Neuronal stem cell (in vitro differentiated cells): ENCODE data around the gene LAYN.

Source experiments
- DNase-seq: peaks from one replicate; pipeline ENCODE4 v3.0.0-alpha.2; 2013; ENCODE audit warnings: low spot score
- H2AFZ ChIP-seq: one replicate; pipeline ENCODE4 v1.6.1; 2013; ENCODE audit warnings: mild to moderate bottlenecking, low read length, inconsistent platforms
- H2AK5ac ChIP-seq: 2 replicates; pipeline ENCODE4 v1.6.1; 2013; ENCODE audit warnings: low read depth, mild to moderate bottlenecking, inconsistent platforms, low read length, moderate library complexity, mixed read lengths
- H2BK120ac ChIP-seq: 2 replicates; pipeline ENCODE4 v1.6.1; 2013; ENCODE audit warnings: low read depth, mild to moderate bottlenecking, inconsistent platforms, low read length, moderate library complexity, mixed read lengths
- H2BK12ac ChIP-seq: one replicate; pipeline ENCODE4 v1.6.1; 2013; ENCODE audit warnings: low read length, inconsistent platforms
- H2BK15ac ChIP-seq: 2 replicates; pipeline ENCODE4 v1.6.1; 2013; ENCODE audit warnings: mild to moderate bottlenecking, low read length, inconsistent platforms, mixed read lengths
- H2BK5ac ChIP-seq: one replicate; pipeline ENCODE4 v1.6.1; 2013; ENCODE audit warnings: inconsistent platforms, mild to moderate bottlenecking, low read length, moderate library complexity
- H3K14ac ChIP-seq: one replicate; pipeline ENCODE4 v1.6.1; 2013; ENCODE audit warnings: low read length, inconsistent platforms
- H3K18ac ChIP-seq: 2 replicates; pipeline ENCODE4 v1.6.1; 2013; ENCODE audit warnings: low read length, inconsistent platforms
- H3K23ac ChIP-seq: 2 replicates; pipeline ENCODE4 v1.6.1; 2013; ENCODE audit warnings: low read depth, mild to moderate bottlenecking, mixed read lengths, low read length, inconsistent platforms; ENCODE audit not compliant: poor library complexity
- H3K27ac ChIP-seq: replicated peaks from 3 replicates; pipeline ENCODE4 v1.5.1; 2013; ENCODE audit warnings: low read length, inconsistent platforms
- H3K27me3 ChIP-seq, 3 experiments: 2 replicates each; pipeline ENCODE4 v1.6.1; 2013; ENCODE audit warnings: low read length in 3 of 3, mild to moderate bottlenecking in 2 of 3, inconsistent platforms in 1 of 3, low read depth in 1 of 3, mixed read lengths in 1 of 3, moderate library complexity in 1 of 3; ENCODE audit not compliant: control insufficient read depth in 3 of 3, insufficient read depth in 3 of 3
- H3K36me3 ChIP-seq, 2 donors: replicated peaks in 1 of 2; 2 replicates each; pipeline ENCODE4 v1.6.1; 2013; ENCODE audit warnings: low read length in 2 of 2; ENCODE audit not compliant: control insufficient read depth in 2 of 2, insufficient read depth in 2 of 2
- H3K4ac ChIP-seq: 2 replicates; pipeline ENCODE4 v1.6.1; 2013; ENCODE audit warnings: inconsistent platforms, mild to moderate bottlenecking, low read length, moderate library complexity
- H3K4me1 ChIP-seq, 2 donors: 1 replicate in 1 of 2; 2 replicates in 1 of 2; pipeline ENCODE4 v1.6.1; 2013; ENCODE audit warnings: low read length in 2 of 2, low read depth in 1 of 2; ENCODE audit not compliant: control insufficient read depth in 2 of 2, insufficient read depth in 1 of 2
- H3K4me2 ChIP-seq: one replicate; pipeline ENCODE4 v1.6.1; 2013; ENCODE audit warnings: mild to moderate bottlenecking, low read length, inconsistent platforms; ENCODE audit not compliant: insufficient read depth, poor library complexity, severe bottlenecking
- H3K4me3 ChIP-seq, 2 donors: 2 replicates each; pipeline ENCODE4 v1.5.1; 2013; ENCODE audit warnings: low read length in 2 of 2, mild to moderate bottlenecking in 2 of 2, inconsistent platforms in 1 of 2, moderate library complexity in 1 of 2
- H3K79me1 ChIP-seq: one replicate; pipeline ENCODE4 v1.6.1; 2013; ENCODE audit warnings: low read depth, mild to moderate bottlenecking, inconsistent platforms, low read length, moderate library complexity
- H3K9ac ChIP-seq: one replicate; pipeline ENCODE4 v1.6.1; 2013; ENCODE audit warnings: mild to moderate bottlenecking, low read depth, low read length, inconsistent platforms; ENCODE audit not compliant: poor library complexity
- H3K9me3 ChIP-seq, 2 donors: replicated peaks in 1 of 2; 2 replicates each; pipeline versions ENCODE3 to v1.6.1; 2013; ENCODE audit warnings: low read length in 2 of 2, mild to moderate bottlenecking in 2 of 2, inconsistent platforms in 1 of 2, low read depth in 1 of 2, mixed read lengths in 1 of 2, moderate library complexity in 1 of 2; ENCODE audit not compliant: control insufficient read depth in 2 of 2, insufficient read depth in 1 of 2
- H4K8ac ChIP-seq: one replicate; pipeline ENCODE4 v1.6.1; 2013; ENCODE audit warnings: low read depth, mild to moderate bottlenecking, inconsistent platforms, low read length, moderate library complexity
- H4K91ac ChIP-seq: one replicate; pipeline ENCODE4 v1.6.1; 2013; ENCODE audit warnings: low read length, low read depth, mild to moderate bottlenecking, inconsistent platforms; ENCODE audit not compliant: poor library complexity
- WGBS, 2 donors: extraction: QIAGEN DNeasy Blood & Tissue Kit; methylation state at CpG; one replicate each; pipeline ENCODE4 v1.1.7; 2013; ENCODE audit warnings: missing lambda C conversion rate in 2 of 2, mixed read lengths in 1 of 2; ENCODE audit not compliant: insufficient read length in 2 of 2, insufficient replicate concordance in 1 of 2; ENCODE audit errors: extremely low coverage in 2 of 2; 5-methylcytosine and 5-hydroxymethylcytosine counted together
- small RNA-seq: library from polyadenylated mRNA; stranded (forward); fragments of <200 nt; extraction: miRNeasy Mini kit (QIAGEN cat#:217004); gene quantifications from one replicate; pipeline ENCODE3, GENCODE V24; 2013; ENCODE audit not compliant: insufficient read depth

Gene LAYN

GRCh38 chr11:111606986-111607385 is 66.5 kb downstream of the LAYN start:
- H3K27me3 ChIP-seq, result no peaks in the 10 kb centered on the region
- H3K4ac ChIP-seq, result no peak overlapping the region
- no peak overlapping the region for H2BK12ac ChIP-seq
- no peak overlapping the region for H2BK15ac ChIP-seq
- no peak overlapping the region for H3K4me3 ChIP-seq
- no peak overlapping the region for H3K14ac ChIP-seq
- no peak for DNase-seq
- no peak overlapping the region for H3K18ac ChIP-seq
- H3K36me3 ChIP-seq, result no peaks in the 10 kb centered on the region
- H2BK120ac ChIP-seq, result no peak overlapping the region
- peaks cover 2% of the 10 kb centered on the region for H3K79me1 ChIP-seq
- no peak overlapping the region for H2AK5ac ChIP-seq
- no peak overlapping the region for H4K91ac ChIP-seq
- H3K4me2 ChIP-seq, result no peak overlapping the region
- peaks cover 2 to 6% of the 10 kb centered on the region in 2 donors for H3K4me1 ChIP-seq
- H4K8ac ChIP-seq, result no peak overlapping the region
- no peak overlapping the region for H3K9ac ChIP-seq
- no peak overlapping the region for H2BK5ac ChIP-seq
- no peaks in the 10 kb centered on the region for H3K9me3 ChIP-seq
- no peak overlapping the region for H2AFZ ChIP-seq
- H3K23ac ChIP-seq, result no peak overlapping the region
- no peak overlapping the region for H3K27ac ChIP-seq

GRCh38 chr11:111607751-111608150 is 67.2 kb downstream of the LAYN start:
- H2BK15ac ChIP-seq, result no peak overlapping the region
- no peaks in the 10 kb centered on the region for H3K9me3 ChIP-seq
- no peak overlapping the region for H2AK5ac ChIP-seq
- 100% methylated on average over 3 of the region's 3 CpGs; no CpG with 5 or more reads in 1 of the 2 donors for WGBS, 2 donors
- no peak overlapping the region for H2BK5ac ChIP-seq
- no peak overlapping the region for H3K9ac ChIP-seq
- H3K23ac ChIP-seq, result no peak overlapping the region
- H3K4me2 ChIP-seq, result no peak overlapping the region
- H2BK12ac ChIP-seq, result no peak overlapping the region
- no peak for DNase-seq
- no peak overlapping the region for H4K8ac ChIP-seq
- no peak overlapping the region for H2AFZ ChIP-seq
- peaks cover 0 to 2% of the 10 kb centered on the region in 2 donors for H3K36me3 ChIP-seq
- H3K14ac ChIP-seq, result no peak overlapping the region
- no peak overlapping the region for H4K91ac ChIP-seq
- H3K4me1 ChIP-seq, result peaks cover 2 to 6% of the 10 kb centered on the region in 2 donors
- H3K27me3 ChIP-seq, result no peaks in the 10 kb centered on the region
- H3K79me1 ChIP-seq, result no peaks in the 10 kb centered on the region
- no peak overlapping the region for H3K4me3 ChIP-seq
- H3K4ac ChIP-seq, result no peak overlapping the region
- no peak overlapping the region for H2BK120ac ChIP-seq
- H3K18ac ChIP-seq, result no peak overlapping the region
- no peak overlapping the region for H3K27ac ChIP-seq

Small RNA genes within 50 kb of the gene (small RNA-seq; reads per million reads assigned to genes)
- gene MIR34B, result 29.6 reads per million, percentile 87 among the genes with 10 or more reads in this experiment
- gene MIR34C, result 360 reads per million, percentile 98 among the genes with 10 or more reads in this experiment
